GM19351 (cell line): ENCODE measurements around the gene CYP4B1.

Experiments used
- ATAC-seq: cut with Tn5 transposase; IDR thresholded peaks from one replicate; pipeline ENCODE4 v1.9.1; 2021; ENCODE audit warnings: mild to moderate bottlenecking, moderate library complexity; ENCODE audit not compliant: unreplicated experiment

The CYP4B1 gene

DNA sequence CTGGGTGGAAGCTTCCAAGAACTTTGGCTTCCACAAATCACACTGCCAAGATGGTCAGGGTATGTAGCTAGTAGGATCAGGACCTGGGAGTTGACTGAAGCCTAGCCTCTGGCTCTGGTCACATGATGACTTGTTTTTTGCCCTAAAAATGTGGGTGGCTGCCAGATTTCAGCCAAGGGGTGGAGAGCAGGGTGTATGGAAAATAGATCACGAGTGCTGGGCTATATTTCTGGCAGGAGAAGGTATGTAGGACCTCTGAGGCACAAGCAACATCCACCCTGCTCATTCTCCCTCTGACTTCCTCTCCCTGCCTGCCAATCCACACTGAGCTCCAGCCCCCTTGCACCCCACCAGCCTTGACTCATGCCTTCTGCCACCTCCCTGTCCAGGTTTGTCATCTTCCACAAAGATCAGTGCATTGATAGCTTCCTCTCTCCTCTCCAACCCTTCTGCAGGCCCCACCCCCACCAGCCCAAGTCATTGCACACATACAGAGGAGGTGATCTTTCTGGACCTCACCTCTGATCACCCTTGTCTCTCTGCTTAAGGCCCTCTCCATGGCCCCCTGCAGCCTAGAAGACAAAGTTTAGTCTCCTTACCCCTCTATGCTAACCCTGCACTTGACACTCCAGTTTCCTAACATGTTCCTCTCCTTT is 8.3 kb upstream of the CYP4B1 start:
- no peak for ATAC-seq

DNA sequence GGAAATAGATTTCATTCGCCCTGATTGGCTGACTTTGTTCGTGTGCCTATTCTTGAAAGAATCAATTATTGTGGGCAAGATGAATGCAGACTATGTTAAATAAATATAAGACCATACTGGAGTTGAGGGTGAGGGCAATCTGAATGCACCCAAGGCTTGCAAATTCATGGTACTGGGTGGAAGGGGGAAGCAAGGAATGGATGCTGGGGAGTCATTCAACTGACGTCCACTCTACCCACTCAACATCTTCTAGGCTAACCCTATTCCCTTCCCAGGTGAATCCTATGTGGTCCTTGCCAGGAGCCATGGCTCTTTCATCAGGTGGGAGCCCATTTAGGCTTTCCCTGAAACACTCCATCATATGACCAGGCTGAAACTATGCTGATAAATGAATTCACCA is 5.7 kb upstream of the CYP4B1 start:
- ATAC-seq: no peak

GRCh38 chr1:46797696-46798470 is 963 bp upstream of the CYP4B1 start:
- ATAC-seq: no peak

DNA sequence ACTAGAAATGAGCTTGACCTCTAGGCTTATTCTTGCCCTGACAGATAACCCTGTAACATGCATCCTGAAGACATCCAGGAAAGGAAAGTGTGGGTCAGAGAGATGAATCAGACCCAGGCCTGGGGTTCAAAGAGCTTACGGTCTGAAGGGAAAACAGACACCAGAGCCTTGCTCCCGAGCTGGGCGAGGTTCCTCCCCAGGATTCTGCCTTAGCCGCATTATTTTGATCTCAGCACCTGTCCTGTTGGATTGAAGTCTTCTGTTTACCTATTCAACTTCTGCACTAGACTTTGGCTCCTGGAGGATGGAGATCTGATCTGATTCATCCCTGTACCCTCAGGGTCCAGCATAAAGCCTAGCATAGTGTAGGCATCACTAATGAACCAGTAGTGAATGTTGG is 1.9 kb downstream of the CYP4B1 start:
- ATAC-seq: no peak

DNA sequence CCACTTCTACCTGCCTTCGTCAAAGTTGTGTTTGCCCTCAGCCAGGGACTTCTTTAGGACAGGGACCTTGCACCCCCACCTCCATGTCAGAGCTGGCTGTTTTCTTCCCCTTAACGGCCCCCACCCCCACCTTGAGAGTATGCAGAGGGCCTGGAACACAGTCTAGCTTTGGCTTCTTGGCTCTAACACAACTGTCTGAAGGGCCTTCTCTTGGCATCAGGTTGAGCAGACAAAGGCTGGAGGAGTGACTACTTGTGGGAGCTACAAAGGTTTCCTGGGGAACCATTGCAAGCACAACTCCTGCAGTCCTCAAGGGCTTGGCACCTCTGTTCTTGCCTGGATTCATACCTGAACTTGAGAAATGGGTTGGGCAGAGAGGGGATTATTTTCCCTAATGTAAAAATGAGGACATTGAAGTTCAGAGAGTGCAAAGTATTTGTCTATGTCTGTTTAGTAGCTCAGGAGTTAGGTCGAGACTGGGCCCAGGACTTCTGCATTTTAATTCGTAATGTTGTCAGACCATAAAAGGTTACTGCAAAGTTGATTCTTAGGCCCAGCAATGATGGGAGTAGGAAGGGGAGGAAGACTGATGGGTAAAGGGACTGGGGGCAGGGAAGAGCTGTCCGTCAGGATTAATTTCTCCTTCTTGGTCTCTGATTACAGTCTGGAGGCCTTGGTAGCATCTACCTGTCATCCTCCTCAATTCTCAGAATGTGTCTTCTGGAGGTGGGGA is 2.6 kb downstream of the CYP4B1 start:
- no peak for ATAC-seq

GRCh38 chr1:46802081-46802480 is 3.2 kb downstream of the CYP4B1 start:
- ATAC-seq: no peak

DNA sequence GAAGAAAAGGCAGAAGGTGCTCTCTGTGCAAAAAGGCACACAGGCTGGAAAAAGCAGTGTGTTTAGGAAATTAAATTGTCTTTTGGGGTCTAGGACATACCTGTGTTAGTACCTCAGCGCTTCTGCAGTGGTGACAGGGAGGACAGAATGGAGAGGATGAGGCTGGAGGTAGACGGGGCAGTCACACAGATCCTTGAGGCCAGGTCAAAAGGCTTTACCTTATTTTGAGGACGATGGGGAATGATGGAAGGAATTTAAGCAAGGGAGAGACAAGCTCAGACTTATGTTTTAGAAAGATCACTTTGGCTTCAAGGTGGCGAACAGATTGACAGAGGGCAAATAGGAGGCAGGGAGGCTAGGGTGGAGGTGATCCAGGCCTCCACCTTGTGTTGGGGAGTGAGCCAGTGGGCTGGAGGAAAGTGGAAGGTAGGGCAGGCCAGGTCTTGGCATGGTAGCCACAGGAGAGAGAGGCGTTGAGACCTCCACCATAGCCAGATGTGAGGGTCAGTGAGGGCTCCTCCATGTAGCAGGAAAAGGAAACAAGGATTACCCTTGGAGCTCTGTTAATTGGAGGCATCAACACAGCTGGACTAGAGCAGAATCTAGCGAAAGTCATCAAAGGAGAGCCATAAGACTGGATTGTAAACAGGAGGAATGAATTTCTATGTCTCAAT is 4.2 kb downstream of the CYP4B1 start:
- ATAC-seq: no peak

DNA sequence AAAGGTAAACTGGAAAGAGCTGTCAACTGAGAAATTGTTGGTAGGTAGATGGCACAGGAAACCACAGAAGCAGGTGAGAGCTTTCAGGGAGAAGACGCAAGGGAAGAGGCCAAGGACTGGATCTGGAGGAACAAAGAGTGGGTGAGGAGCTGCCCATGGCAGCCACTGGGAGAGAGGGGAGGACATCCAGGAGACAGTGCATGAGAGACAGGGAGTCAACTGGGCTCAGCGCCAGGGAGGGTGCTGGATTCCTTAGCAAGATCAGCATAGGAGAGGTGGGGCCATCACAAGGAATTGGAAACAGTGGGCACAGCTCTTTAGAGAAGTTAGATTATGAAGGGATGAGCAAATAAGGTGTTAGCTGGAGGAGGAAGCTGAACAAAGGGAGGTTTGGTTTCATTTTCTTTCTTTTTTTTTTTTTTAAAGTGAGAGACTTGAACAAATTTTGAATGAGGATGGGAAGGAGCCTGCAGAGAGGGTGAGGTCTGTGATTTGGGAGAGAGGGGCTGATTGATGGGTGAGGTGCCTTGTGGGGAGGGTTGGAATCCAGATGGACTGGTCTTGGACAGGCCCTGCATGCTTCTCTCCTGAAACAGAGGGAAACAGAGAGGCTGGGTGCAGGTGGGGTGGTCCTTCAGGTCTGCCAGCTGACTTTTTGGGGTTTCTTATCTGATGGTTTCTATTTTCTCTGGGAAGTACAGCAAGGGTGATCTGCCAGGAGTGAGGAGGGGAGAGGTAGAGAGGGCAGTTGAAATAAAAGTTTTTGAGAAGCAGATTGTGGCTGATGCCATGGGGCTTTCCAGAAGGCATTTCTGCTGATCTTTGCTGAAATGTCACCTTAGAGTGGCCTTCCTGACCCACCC is 5.4 kb downstream of the CYP4B1 start:
- no peak for ATAC-seq

DNA sequence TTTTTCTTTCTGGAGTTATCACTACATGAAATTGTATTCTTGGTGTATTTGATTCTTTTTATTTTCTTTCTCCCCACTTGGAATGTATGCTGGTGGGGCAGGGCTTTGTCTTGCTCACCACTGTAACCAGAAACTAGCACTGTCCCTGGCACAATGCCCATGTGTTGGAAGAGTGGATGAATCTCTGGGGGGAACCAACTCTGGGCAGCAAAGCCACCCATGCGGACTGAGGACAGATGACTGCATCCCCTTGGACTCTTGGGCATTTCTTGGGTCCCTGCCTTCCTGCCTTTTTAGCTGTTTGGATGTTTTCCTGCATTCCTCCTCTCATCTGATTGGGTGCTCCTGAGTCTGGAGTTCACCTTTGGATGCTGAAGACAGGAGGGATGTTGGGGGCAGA is 6.1 kb downstream of the CYP4B1 start:
- no peak for ATAC-seq

GRCh38 chr1:46805755-46806154 is 6.9 kb downstream of the CYP4B1 start:
- ATAC-seq: no peak

GRCh38 chr1:46806196-46807020 is 7.6 kb downstream of the CYP4B1 start:
- no peak for ATAC-seq

DNA sequence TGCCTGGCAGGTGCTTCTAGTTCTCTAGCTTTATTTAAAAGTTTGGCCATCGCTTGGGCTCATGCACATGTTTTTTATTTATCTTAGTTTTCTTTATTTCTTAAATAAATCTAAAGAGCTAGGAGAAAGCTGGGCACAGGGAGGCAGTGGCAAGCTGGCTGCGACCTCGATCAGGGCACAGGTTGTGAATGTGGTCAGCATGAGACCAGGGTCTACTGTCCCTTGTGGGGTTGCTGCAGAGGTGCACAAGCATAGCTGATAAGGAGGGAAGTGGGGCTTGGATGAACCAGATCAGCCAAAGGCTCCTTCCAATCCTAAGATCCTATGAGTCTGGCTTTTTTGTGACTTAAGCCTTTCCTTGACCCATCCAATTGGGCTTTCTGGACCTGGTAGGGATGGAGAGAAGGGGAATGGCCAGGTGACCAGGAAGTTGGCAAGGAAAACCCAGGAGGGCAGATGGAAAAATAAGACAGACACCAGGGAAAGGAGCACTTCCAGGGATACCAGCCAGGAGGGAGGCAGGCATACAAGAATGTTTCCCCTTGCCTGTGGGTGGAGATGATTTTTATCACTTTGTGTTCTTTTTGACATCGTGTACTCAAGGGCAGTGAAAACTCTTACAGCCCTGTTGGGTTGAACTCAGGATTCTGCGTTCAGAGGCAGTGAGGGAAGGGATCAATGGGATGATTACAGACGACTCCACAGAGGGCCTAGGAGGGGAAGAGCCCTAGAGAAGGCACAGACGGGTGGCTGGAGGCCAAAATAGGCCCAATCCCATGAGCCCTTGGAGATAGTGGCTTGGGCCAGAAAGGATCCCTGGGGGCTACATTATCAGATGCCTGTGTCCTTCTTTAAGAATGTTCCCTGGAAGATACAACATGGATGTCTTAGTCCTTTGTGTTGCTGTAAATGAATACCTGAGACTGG is 8.5 kb downstream of the CYP4B1 start:
- ATAC-seq: no peak

DNA sequence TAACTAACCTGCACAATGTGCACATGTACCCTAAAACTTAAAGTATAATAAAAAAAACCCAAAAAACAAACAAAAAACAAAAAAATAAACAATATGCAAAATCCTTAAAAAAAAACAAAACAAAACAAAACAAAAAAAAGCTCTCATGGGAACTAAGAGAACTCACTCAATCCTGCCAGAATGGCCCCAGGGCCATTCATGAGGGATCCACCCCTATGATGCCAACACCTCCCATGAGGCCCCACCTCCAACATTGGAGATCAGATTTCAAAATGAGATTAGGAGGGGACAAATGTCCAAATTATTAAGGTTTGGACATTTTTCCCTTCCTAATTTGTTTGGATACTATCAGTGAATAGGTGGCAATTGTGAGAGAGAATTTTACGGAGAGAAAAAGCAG is 10.2 kb downstream of the CYP4B1 start:
- ATAC-seq: no peak

GRCh38 chr1:46809904-46810303 is 11.1 kb downstream of the CYP4B1 start:
- no peak for ATAC-seq

- no peak for ATAC-seq
Observed at GRCh38 chr1:46810596-46810995, 11.8 kb downstream of the CYP4B1 start.

- ATAC-seq: no peak
Observed at GRCh38 chr1:46811053-46811452, 12.2 kb downstream of the CYP4B1 start.

DNA sequence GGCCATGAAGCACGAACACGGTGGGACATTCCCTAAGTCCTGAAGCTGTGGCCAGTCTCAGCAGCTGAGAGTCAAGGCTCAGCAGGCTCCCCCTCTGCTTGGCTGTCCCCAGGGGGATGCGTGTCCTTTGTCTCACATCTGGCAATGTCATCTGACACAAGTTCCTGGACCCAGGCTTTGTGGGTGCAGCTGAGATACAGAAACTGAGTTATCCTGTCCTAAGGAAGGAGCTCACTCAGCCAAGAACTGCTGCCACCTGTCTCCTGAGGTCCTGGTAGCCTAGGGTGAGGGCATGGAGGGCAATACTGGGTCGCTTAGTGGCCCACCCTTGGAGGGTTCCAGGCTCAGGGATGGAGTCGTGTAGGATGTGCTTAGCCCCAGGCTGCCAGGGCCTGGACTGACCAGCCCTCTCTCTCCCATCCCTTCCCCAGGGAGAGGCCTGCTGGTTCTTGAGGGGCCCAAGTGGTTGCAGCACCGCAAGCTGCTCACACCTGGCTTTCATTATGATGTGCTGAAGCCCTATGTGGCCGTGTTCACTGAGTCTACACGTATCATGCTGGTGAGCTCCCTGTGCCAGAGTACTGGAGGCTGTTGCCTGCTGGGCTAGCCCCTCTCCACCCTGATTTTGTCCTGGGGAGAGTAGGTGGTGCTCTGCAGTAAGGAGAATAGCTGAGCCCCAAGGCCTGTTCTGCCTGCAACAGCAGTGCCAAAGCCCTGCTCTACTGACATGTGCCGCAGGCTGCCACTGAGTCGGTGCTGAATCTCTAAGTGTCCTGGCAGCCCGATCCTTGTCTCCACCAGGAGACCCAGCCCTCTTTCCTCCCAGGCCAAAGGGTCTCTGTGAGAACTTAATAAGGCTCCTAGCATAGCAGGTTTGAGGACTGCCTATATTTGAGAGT is 13.5 kb downstream of the CYP4B1 start:
- ATAC-seq: no peak
